PC-3 (cell line): ENCODE results near the gene RPLP2.

Experiments used
- CTCF ChIP-seq: fragments of 300-600 bp; sonication (generic); conservative IDR thresholded peaks from 2 replicates; pipeline ENCODE4 v1.5.1; 2017; ENCODE audit warnings: antibody characterized with exemption, low read depth, mild to moderate bottlenecking, low read length
- EZH2 ChIP-seq: fragments of 300-600 bp; sonication (generic); IDR thresholded peaks from one replicate; pipeline ENCODE4 v1.6.1; 2017; ENCODE audit warnings: antibody characterized with exemption, mild to moderate bottlenecking, low read length; ENCODE audit not compliant: unreplicated experiment

GRCh38 chr11:760236-760635, 49.5 kb upstream of the RPLP2 start:
- TF ChIP-seq CTCF (no peak), EZH2 (no peak)
